ENCODE results near the gene THUMPD3. TPM values are rescaled to one million over a fixed set of nuclear protein-coding genes. Genes with fewer than 3 reads are reported as not detected.

Gene THUMPD3
- total and polyA plus RNA-seq, 2 of the 13 experiments (the other 11 are each of a cell fraction or from before 2014, with no cell fraction given): 31.2 to 44.1 TPM

DNA sequence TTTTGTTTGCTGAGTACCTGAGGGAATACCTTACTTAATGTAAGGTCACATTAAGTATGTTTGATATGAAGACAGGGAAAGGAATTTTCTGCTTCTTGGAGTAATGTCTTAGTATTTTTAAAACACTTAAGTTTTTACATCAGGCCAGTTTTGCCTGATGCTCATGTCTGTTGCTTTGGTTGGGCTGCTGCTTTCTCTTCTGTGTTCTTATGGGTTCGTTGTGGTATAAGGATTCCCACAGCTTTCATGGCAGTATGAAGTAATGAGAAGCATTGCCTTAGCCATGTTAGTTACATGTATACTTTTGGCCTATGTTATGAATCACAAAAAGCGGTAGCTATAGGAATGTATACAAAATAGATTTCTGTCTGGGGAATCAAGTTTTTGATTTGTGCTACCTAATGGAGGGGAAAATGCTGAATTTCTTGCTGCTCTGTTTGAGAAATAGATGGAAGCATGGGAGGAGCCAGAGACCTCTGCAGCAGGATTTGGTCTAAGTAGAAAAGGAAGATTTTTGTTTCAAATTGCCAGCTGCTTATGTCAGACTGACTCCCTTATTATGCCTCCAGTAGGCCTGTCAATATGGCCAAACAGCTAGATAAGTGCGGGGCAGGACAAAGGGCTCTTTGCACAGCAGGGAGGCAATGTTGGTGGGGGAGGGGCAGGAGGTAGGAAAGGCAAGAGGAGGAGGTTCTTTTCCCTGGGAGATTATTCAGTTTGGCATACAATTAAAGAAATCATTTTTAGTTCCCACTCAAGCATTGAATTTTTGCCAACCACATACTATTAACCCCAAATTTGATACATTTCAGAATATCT, 39.8 kb downstream of the THUMPD3 start (continued):
- TF ChIP-seq, protein P1, sequence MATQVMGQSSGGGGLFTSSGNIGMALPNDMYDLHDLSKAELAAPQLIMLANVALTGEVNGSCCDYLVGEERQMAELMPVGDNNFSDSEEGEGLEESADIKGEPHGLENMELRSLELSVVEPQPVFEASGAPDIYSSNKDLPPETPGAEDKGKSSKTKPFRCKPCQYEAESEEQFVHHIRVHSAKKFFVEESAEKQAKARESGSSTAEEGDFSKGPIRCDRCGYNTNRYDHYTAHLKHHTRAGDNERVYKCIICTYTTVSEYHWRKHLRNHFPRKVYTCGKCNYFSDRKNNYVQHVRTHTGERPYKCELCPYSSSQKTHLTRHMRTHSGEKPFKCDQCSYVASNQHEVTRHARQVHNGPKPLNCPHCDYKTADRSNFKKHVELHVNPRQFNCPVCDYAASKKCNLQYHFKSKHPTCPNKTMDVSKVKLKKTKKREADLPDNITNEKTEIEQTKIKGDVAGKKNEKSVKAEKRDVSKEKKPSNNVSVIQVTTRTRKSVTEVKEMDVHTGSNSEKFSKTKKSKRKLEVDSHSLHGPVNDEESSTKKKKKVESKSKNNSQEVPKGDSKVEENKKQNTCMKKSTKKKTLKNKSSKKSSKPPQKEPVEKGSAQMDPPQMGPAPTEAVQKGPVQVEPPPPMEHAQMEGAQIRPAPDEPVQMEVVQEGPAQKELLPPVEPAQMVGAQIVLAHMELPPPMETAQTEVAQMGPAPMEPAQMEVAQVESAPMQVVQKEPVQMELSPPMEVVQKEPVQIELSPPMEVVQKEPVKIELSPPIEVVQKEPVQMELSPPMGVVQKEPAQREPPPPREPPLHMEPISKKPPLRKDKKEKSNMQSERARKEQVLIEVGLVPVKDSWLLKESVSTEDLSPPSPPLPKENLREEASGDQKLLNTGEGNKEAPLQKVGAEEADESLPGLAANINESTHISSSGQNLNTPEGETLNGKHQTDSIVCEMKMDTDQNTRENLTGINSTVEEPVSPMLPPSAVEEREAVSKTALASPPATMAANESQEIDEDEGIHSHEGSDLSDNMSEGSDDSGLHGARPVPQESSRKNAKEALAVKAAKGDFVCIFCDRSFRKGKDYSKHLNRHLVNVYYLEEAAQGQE (IDR thresholded peaks at IDR 0.05; ENCODE audit: borderline replicate concordance in 1 of 2, low read depth in 1 of 2, low read length in 2 of 2): peak in 1 of 2 experiments; percentile 69; a peak in 1 of 4 replicates
- TF ChIP-seq, protein P2, sequence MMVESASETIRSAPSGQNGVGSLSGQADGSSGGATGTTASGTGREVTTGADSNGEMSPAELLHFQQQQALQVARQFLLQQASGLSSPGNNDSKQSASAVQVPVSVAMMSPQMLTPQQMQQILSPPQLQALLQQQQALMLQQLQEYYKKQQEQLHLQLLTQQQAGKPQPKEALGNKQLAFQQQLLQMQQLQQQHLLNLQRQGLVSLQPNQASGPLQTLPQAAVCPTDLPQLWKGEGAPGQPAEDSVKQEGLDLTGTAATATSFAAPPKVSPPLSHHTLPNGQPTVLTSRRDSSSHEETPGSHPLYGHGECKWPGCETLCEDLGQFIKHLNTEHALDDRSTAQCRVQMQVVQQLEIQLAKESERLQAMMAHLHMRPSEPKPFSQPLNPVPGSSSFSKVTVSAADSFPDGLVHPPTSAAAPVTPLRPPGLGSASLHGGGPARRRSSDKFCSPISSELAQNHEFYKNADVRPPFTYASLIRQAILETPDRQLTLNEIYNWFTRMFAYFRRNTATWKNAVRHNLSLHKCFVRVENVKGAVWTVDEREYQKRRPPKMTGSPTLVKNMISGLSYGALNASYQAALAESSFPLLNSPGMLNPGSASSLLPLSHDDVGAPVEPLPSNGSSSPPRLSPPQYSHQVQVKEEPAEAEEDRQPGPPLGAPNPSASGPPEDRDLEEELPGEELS (CRISPR knock-in tag; IDR thresholded peaks at IDR 0.05): peak; percentile 70
- TF ChIP-seq, protein P3, sequence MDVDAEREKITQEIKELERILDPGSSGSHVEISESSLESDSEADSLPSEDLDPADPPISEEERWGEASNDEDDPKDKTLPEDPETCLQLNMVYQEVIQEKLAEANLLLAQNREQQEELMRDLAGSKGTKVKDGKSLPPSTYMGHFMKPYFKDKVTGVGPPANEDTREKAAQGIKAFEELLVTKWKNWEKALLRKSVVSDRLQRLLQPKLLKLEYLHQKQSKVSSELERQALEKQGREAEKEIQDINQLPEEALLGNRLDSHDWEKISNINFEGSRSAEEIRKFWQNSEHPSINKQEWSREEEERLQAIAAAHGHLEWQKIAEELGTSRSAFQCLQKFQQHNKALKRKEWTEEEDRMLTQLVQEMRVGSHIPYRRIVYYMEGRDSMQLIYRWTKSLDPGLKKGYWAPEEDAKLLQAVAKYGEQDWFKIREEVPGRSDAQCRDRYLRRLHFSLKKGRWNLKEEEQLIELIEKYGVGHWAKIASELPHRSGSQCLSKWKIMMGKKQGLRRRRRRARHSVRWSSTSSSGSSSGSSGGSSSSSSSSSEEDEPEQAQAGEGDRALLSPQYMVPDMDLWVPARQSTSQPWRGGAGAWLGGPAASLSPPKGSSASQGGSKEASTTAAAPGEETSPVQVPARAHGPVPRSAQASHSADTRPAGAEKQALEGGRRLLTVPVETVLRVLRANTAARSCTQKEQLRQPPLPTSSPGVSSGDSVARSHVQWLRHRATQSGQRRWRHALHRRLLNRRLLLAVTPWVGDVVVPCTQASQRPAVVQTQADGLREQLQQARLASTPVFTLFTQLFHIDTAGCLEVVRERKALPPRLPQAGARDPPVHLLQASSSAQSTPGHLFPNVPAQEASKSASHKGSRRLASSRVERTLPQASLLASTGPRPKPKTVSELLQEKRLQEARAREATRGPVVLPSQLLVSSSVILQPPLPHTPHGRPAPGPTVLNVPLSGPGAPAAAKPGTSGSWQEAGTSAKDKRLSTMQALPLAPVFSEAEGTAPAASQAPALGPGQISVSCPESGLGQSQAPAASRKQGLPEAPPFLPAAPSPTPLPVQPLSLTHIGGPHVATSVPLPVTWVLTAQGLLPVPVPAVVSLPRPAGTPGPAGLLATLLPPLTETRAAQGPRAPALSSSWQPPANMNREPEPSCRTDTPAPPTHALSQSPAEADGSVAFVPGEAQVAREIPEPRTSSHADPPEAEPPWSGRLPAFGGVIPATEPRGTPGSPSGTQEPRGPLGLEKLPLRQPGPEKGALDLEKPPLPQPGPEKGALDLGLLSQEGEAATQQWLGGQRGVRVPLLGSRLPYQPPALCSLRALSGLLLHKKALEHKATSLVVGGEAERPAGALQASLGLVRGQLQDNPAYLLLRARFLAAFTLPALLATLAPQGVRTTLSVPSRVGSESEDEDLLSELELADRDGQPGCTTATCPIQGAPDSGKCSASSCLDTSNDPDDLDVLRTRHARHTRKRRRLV (CRISPR knock-in tag; IDR thresholded peaks at IDR 0.05): no peak
- TF ChIP-seq FOXO1 (CRISPR knock-in tag; IDR thresholded peaks at IDR 0.05) (peak; percentile 49; the same call in 1 of the 2 replicates), ZSCAN20 (CRISPR knock-in tag; IDR thresholded peaks at IDR 0.05; ENCODE audit: borderline replicate concordance) (no peak), ZNF292 (CRISPR knock-in tag; IDR thresholded peaks at IDR 0.05; ENCODE audit: borderline replicate concordance, low read depth) (peak; percentile 76; the same call in 1 of the 2 replicates), ZNF260 (CRISPR knock-in tag; IDR thresholded peaks at IDR 0.05; ENCODE audit: borderline replicate concordance, low read depth) (no peak), DPF2 (CRISPR knock-in tag; IDR thresholded peaks at IDR 0.05; ENCODE audit: borderline replicate concordance, low read depth) (0 out of 2 replicates have a peak, but pooled peaks have one; percentile 41), ZNF326 (CRISPR knock-in tag; IDR thresholded peaks at IDR 0.05; ENCODE audit: borderline replicate concordance) (no peak), AGO1 (IDR thresholded peaks at IDR 0.05; ENCODE audit: low read depth, low read length, poor library complexity, severe bottlenecking) (no peak), ZKSCAN8 (CRISPR knock-in tag; IDR thresholded peaks at IDR 0.05; ENCODE audit: borderline replicate concordance) (0 out of 2 replicates have a peak, but pooled peaks have one; percentile 38)
- TF ChIP-seq, protein P4, sequence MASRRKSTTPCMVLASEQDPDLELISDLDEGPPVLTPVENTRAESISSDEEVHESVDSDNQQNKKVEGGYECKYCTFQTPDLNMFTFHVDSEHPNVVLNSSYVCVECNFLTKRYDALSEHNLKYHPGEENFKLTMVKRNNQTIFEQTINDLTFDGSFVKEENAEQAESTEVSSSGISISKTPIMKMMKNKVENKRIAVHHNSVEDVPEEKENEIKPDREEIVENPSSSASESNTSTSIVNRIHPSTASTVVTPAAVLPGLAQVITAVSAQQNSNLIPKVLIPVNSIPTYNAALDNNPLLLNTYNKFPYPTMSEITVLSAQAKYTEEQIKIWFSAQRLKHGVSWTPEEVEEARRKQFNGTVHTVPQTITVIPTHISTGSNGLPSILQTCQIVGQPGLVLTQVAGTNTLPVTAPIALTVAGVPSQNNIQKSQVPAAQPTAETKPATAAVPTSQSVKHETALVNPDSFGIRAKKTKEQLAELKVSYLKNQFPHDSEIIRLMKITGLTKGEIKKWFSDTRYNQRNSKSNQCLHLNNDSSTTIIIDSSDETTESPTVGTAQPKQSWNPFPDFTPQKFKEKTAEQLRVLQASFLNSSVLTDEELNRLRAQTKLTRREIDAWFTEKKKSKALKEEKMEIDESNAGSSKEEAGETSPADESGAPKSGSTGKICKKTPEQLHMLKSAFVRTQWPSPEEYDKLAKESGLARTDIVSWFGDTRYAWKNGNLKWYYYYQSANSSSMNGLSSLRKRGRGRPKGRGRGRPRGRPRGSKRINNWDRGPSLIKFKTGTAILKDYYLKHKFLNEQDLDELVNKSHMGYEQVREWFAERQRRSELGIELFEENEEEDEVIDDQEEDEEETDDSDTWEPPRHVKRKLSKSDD (CRISPR knock-in tag; IDR thresholded peaks at IDR 0.05; ENCODE audit: low read depth): peak; percentile 58; the same call in 1 of the 2 replicates

Measured in HepG2 (cell line).